Measurements from ENCODE around the gene GRIK4.

The GRIK4 gene

DNA sequence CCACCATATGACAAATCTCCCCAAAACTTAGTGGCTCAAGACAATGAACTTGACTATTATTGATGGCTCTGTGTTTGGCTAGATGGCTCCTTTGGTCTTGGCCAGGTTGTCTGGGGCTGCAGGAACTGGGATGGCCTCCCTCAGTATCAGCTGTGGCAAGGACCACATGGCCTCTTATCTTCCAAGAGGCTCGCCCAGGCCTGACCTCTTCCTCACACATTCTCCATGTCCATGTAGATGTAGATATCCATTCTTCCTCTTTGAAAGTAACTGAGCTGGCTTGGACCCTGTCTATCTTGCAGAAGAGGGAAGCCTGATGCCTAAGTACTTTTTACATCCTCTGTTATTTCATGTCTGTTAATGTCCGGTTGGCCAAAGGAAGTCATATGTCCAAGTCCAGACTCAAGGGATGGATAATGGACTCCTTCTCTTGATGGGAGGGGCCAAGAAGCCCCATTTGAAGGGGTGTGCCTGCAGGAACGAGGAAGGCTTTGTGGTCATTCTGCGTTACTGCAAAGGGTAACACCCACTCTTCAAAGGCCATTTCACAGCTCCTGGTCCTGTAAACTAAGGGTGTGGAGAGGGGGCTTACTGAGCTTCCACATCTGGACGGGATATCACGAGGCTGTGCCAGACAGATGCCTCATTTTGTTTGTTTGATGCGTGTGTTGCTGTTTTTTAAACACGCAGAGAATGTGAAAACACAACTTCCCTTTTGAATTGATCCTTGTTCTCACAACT, 87.1 kb downstream of the GRIK4 start:
- H3K9ac ChIP-seq (ENCODE audit: low read depth, low read length) = no peak overlapping the region
- H3K36me3 ChIP-seq (ENCODE audit: insufficient read depth, low read length) = no peaks in the 10 kb centered on the region
- H3K4me1 ChIP-seq (ENCODE audit: insufficient read depth, low read length) = peaks cover 12% of the 10 kb centered on the region; the same call in 1 of the 2 replicates
- H3K9me3 ChIP-seq (ENCODE audit: control insufficient read depth, insufficient read depth, low read length) = no peaks in the 10 kb centered on the region

DNA sequence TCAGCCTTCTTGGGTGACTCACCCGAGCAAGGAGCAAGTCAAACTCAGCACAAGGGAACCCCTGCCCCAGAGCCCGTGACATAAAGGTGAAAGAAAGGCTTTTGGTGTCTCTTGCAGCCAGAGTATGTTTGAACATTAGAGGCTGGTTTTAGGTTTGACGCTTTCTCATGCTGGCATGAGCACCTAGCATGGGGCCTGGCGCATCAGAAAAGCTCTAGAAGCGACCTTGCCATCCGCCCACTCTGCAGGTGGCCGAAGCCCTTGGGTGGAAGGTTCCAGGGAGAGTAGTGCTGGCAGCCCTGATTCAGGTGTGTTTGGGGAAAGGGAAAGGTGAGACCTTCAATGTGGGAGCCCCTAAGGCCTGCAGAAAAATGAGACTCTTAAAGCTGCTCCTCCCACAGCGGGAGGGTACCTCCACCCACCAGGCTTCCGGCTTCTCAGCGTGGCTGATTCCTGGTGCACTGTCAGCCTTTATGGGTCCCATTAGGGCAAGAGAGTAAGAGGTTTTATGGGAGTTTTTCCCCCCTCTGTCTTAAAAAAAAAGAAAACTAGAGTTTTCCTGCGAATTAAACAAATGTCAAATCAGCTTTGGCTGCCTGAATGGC, 88.4 kb downstream of the GRIK4 start:
- H3K9me3 ChIP-seq (ENCODE audit: control insufficient read depth, insufficient read depth, low read length) = no peaks in the 10 kb centered on the region
- H3K36me3 ChIP-seq (ENCODE audit: insufficient read depth, low read length) = no peaks in the 10 kb centered on the region
- peaks cover 12% of the 10 kb centered on the region; the same call in 1 of the 2 replicates for H3K4me1 ChIP-seq (ENCODE audit: insufficient read depth, low read length)
- H3K9ac ChIP-seq (ENCODE audit: low read depth, low read length) = no peak overlapping the region

DNA sequence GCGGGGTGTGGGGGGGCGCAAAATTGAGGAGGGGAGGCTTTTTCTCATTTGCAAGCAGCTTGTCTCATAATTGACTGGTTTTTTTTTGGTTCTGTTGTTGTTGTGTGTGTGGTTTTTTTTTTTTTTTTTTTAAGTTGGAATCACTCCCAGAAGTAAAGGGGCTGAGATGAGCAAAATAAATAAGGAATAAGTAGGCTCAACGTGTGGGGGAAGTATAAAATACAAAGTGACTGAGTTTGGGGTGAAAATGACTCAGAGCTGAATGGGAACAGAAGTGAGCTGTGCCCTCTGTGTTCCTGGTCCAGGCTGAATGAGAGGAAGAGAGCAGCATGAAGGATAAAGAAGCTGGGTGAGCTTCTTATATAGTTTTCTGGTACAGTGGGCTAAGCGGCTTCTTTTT, 90.0 kb downstream of the GRIK4 start:
- H3K36me3 ChIP-seq (ENCODE audit: insufficient read depth, low read length) = no peaks in the 10 kb centered on the region
- no peaks in the 10 kb centered on the region for H3K9me3 ChIP-seq (ENCODE audit: control insufficient read depth, insufficient read depth, low read length)
- no peak overlapping the region for H3K9ac ChIP-seq (ENCODE audit: low read depth, low read length)
- H3K4me1 ChIP-seq (ENCODE audit: insufficient read depth, low read length) = peaks cover 12% of the 10 kb centered on the region; the same call in 1 of the 2 replicates

DNA sequence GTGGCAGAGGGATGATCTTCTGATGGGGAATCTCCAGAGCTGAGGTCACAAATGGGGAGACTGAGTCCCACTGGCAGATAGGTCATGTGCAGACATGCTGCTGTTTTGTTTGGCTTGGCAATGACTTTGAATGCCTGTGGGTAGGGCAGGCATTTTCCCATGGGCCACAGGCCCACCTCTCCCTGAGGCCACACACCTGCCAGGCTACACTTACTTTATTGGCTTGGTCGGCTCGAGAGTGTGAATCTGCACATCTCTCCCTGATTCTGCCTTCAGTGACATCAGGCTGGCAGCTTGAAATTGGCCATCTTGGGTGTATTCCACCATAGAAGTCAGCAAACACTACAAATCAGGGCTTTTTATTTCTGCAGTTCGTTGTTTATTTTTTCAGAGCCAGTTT, 91.5 kb downstream of the GRIK4 start:
- H3K36me3 ChIP-seq (ENCODE audit: insufficient read depth, low read length) = no peaks in the 10 kb centered on the region
- H3K9me3 ChIP-seq (ENCODE audit: control insufficient read depth, insufficient read depth, low read length) = no peaks in the 10 kb centered on the region
- no peak overlapping the region for H3K9ac ChIP-seq (ENCODE audit: low read depth, low read length)
- peaks cover 12% of the 10 kb centered on the region; the same call in 1 of the 2 replicates for H3K4me1 ChIP-seq (ENCODE audit: insufficient read depth, low read length)

DNA sequence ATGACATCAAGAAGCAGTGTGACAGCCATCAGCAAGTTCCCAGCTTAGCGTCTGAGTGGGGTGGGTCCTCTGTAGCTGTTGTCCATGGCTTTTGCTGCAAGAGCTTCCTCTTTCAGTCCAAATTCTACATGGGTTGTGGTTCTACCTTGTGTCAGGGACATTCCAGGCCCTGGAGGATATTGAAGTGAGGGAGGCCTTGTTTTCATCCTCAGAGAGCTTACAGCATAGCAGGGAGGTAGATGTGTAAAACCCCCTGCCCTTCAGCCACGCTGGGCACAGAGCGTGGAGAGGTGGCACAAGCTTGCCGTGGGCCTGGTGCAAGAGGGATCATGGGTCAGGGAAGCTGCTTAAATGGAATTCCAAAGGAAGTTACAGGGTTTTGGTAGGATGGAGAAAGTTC, 93.9 kb downstream of the GRIK4 start:
- Histone ChIP-seq H3K4me1 (ENCODE audit: insufficient read depth, low read length) (peaks cover 19% of the 10 kb centered on the region), H3K36me3 (ENCODE audit: insufficient read depth, low read length) (no peaks in the 10 kb centered on the region), H3K9me3 (ENCODE audit: control insufficient read depth, insufficient read depth, low read length) (no peaks in the 10 kb centered on the region), H3K9ac (ENCODE audit: low read depth, low read length) (no peak overlapping the region)

DNA sequence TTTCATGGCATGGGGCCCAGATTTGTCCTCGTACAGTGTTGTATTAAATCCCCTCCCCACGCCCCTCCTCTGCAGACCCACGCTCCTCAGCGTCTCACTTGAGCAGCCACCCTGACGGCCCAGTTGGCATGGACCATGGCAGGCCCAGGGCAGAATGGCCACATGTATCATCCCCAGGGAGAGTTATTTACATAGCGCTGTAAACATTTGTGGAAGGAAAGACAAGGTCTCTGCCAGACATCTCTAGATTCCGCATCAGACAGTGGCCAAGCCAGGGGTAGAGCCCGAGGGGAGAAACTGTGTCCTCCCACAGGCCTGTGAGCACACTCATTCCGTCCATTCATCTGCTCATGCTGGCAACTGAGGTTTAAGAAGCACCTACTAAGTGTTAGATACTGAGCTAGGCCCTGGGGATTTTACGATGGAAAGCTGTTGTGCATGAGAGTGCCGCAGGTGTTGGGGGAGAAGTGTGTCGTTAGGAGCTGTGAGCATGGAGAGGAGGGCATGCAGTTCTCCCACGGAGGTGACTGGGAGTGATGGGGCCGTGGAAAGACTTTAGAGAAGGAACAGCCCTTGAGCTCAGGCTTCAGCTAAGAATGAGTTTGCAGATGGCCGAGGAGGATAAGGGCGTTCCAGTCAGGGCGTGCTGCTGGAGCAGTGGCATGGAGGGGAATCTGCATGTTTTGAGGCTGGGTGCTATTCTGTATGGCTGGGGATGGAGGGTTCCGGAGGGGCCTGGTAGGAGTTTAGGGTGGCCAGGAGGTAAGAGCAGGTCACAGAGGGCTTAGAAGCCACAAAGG, 94.9 kb downstream of the GRIK4 start:
- no peaks in the 10 kb centered on the region for H3K9me3 ChIP-seq (ENCODE audit: control insufficient read depth, insufficient read depth, low read length)
- H3K4me1 ChIP-seq (ENCODE audit: insufficient read depth, low read length) = peaks cover 27% of the 10 kb centered on the region
- no peaks in the 10 kb centered on the region for H3K36me3 ChIP-seq (ENCODE audit: insufficient read depth, low read length)
- no peak overlapping the region for H3K9ac ChIP-seq (ENCODE audit: low read depth, low read length)

DNA sequence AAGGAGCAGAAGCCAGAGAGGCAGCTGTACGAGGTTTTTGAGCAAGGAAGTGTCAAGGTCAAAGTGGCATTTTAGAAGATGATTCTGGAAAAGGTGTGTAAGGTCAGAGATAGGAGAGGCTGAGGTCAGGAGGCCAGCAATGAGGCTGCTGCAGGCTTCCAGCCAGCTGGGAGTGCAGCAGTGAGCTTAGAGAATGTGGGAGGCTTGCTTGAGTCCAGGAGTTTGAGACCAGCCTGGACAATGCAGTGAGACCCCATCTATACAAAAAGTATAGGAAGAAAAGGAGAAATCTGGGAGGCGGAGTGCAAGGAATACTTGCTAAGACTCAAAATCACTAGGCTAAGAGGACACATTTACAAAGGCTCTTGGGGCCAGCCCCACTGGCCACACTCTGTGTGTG, 96.5 kb downstream of the GRIK4 start:
- no peak overlapping the region for H3K9ac ChIP-seq (ENCODE audit: low read depth, low read length)
- H3K36me3 ChIP-seq (ENCODE audit: insufficient read depth, low read length) = no peaks in the 10 kb centered on the region
- no peaks in the 10 kb centered on the region for H3K9me3 ChIP-seq (ENCODE audit: control insufficient read depth, insufficient read depth, low read length)
- peaks cover 26% of the 10 kb centered on the region for H3K4me1 ChIP-seq (ENCODE audit: insufficient read depth, low read length)

DNA sequence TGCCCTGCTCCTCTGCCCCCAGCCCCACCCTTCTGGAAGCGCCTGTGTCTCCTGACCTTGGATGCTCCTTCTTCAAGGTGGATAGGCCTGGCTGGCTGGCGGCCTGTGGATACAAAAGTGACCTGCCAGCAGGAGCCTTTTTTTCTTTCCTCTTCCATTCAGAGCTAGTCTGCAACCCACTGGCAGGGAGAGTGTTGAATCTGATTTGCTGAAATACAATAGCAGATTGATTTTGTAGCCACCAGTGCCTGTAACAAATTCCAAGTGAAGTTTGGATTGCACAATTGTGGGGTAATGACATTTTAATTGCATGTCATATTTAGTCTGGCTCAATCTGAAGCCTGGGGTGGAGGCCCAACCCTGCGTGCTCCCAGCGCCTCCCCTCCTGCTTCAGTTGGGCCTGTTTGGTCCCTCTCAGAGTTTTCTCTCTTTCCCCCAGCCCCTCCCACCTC, 97.2 kb downstream of the GRIK4 start:
- Histone ChIP-seq H3K9me3 (ENCODE audit: control insufficient read depth, insufficient read depth, low read length) (no peaks in the 10 kb centered on the region), H3K9ac (ENCODE audit: low read depth, low read length) (no peak overlapping the region), H3K36me3 (ENCODE audit: insufficient read depth, low read length) (no peaks in the 10 kb centered on the region), H3K4me1 (ENCODE audit: insufficient read depth, low read length) (peaks cover 33% of the 10 kb centered on the region)

DNA sequence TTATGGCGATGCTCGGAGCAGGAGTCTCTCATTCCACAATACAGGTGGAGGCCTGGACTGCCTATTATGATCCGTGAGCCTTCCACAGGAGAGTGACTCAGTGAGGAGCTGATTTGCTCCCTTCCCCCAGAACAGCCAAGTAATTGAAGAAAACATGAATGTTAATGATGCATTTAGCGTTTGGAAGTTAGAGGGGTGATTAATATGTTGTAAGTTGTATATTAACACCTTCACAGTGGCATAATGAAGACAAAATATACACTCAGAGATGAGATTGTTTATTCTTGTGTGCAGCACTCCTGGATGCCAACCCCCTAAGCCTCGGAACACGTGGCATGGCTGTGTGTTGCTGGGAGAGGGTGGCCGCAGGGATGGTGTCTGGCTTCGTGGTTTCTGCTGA, 98.6 kb downstream of the GRIK4 start:
- Histone ChIP-seq H3K36me3 (ENCODE audit: insufficient read depth, low read length) (no peaks in the 10 kb centered on the region), H3K9me3 (ENCODE audit: control insufficient read depth, insufficient read depth, low read length) (no peaks in the 10 kb centered on the region), H3K4me1 (ENCODE audit: insufficient read depth, low read length) (peaks cover 33% of the 10 kb centered on the region), H3K9ac (ENCODE audit: low read depth, low read length) (no peak overlapping the region)

DNA sequence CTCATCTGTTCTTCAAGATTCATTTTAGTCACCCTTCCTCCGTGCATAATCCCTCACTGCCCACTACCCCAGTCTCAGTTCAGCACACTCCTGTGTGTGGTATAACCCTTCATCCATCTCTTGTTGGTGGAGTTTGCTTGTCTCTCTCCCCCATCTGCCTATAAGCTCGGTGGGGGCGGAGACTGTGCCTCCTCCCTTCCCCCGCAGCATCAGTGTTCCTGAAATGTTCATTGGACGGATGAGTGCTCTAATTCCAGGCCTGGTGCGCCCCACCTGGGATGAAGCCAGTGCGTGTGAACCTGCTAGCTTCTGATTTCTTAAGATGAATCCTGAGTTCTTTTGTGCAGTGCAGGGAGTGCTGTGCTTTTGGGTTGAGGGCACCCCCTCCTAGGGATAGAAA, 100.0 kb downstream of the GRIK4 start:
- Histone ChIP-seq H3K9me3 (ENCODE audit: control insufficient read depth, insufficient read depth, low read length) (peaks cover 2% of the 10 kb centered on the region; the same call in 1 of the 2 replicates), H3K9ac (ENCODE audit: low read depth, low read length) (no peak overlapping the region), H3K36me3 (ENCODE audit: insufficient read depth, low read length) (no peaks in the 10 kb centered on the region), H3K4me1 (ENCODE audit: insufficient read depth, low read length) (peaks cover 33% of the 10 kb centered on the region)

DNA sequence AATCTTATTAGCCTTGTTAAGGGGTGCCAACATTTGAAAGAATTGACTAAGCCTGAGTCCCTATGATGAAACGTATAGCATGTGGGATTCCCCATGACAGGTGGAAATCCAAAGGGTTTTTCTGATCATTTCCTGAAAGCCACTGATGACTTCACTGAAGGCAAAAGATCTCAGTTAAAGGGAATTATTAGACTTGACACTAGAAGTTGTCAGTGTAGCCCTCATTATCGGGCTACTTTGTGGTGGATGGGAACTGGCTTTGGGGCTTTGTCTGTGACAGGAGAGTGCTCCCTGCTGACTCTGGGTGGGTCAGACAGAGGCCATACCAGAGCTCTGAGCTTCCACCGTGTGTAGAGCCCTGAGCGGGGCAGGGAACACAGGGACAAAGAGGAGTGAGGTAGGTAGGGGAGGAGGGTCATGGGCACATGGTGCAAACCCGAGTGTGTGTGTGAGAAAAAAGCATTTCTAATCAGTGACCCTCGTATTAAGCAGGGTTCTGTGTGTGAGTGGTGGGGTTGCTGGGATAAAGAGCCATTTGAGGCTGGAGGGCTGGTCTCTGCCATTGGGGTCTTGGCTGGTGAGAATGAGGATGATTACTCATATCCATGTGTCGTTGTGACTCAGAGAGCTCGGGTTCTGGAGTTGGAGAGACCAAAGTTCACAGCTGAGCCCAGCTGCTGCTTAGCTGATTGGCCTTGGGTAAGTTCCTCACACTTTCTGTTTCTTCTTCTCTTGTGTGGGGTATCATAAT, 101.1 kb downstream of the GRIK4 start:
- peaks cover 11% of the 10 kb centered on the region for H3K9me3 ChIP-seq (ENCODE audit: control insufficient read depth, insufficient read depth, low read length)
- H3K9ac ChIP-seq (ENCODE audit: low read depth, low read length) = no peak overlapping the region
- H3K36me3 ChIP-seq (ENCODE audit: insufficient read depth, low read length) = no peaks in the 10 kb centered on the region
- H3K4me1 ChIP-seq (ENCODE audit: insufficient read depth, low read length) = peaks cover 33% of the 10 kb centered on the region

DNA sequence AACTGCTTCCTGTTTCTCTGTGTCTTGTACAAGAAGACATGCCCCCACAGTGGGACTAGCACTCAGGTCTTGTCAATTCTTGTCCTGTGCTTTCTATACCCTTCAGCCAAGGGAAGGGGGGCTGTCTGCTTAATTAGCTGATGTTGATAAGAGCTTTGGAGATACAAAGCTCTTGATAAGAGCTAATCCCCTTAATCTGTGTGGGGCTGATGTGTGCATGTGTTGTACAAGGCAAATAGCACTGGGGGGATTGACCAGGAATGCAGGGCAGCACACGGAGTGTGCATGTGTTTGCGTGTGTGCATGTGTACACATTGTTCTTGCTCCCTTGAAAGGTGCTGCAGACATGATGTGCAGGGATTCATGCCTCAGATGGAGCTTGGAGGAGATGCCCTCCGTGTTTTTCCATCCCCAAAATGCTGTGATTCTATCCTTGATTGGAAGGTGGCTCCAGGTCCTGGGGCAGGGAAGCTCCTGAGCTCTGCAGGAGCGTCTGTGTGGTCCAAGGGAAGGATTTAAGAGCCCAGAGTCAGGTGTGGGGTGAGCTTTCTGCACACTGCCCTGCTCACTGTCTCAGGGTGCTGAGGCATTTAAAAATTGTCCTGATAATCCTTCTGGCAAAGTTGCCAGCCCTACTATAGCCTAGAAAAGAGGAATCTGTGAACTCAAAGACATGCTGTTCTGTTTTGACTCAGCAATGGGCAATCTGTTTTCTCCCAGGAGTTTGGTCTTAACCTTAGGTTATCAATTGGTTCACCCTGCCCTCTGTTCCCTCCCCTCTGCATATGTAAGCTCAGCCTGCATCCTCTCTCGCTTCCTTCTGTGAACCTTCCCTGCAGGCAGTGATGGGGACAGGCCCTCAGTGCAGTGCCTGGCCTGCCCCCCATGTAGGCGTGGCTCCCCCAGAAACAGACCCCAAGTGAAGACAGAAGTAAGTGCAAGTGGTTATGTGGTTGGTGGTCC, 102.0 kb downstream of the GRIK4 start:
- Histone ChIP-seq H3K36me3 (ENCODE audit: insufficient read depth, low read length) (no peaks in the 10 kb centered on the region), H3K4me1 (ENCODE audit: insufficient read depth, low read length) (peaks cover 33% of the 10 kb centered on the region), H3K9me3 (ENCODE audit: control insufficient read depth, insufficient read depth, low read length) (peaks cover 20% of the 10 kb centered on the region), H3K9ac (ENCODE audit: low read depth, low read length) (no peak overlapping the region)

DNA sequence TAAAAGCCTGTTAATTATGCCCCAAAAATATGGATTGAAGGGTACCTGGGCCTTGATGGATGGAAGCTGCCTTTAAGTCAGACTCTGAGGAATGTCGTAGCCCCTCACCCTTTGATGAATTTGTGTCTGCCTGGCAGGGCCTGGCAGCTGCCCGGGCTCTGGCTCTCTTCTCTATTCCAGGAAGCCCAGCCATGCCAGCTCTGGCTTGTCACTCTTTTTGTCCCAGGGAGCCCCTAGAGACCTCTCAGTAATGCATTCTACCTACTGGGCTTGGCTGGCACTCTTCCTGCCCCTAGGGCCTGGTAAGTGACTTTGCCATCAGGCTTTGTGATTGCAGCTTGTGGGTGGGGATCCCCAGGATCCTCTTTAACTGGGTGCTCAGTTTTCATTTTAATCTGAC, 103.8 kb downstream of the GRIK4 start:
- Histone ChIP-seq H3K9me3 (ENCODE audit: control insufficient read depth, insufficient read depth, low read length) (peaks cover 28% of the 10 kb centered on the region), H3K36me3 (ENCODE audit: insufficient read depth, low read length) (no peaks in the 10 kb centered on the region), H3K9ac (ENCODE audit: low read depth, low read length) (no peak overlapping the region), H3K4me1 (ENCODE audit: insufficient read depth, low read length) (peaks cover 20% of the 10 kb centered on the region)
